ENCODE measurements around the gene ACSS3. TPM values are rescaled to one million over a fixed set of nuclear protein-coding genes. Genes with fewer than 3 reads are reported as not detected.

The ACSS3 gene
- total and polyA plus RNA-seq, 2 donors (not counting 3 experiments of a cell fraction or from before 2014, with no cell fraction given): 0.12 to 0.86 TPM

GRCh38 chr12:81221681-81222080 lies 143.8 kb downstream of the ACSS3 start:
- TF ChIP-seq POLR2AphosphoS5 (IDR thresholded peaks at IDR 0.05; ENCODE audit: insufficient read depth, low read depth, low read length): no peak
- Histone ChIP-seq H3K4me3 (replicated peaks in 1 of 3; ENCODE audit: insufficient read depth in 1 of 3, low read depth in 1 of 3, low read length in 3 of 3) (no peak overlapping the region), H3K79me2 (ENCODE audit: control insufficient read depth, insufficient read depth, low read length) (no peaks in the 10 kb centered on the region), H3K9me3 (replicated peaks; ENCODE audit: control insufficient read depth, insufficient read depth, low read length) (no peaks in the 10 kb centered on the region), H3K4me1 (ENCODE audit: control insufficient read depth, extremely low read depth, insufficient read depth, low read length) (no peaks in the 10 kb centered on the region), H3K4me2 (ENCODE audit: insufficient read depth, low read length) (no peak overlapping the region), H2AFZ (ENCODE audit: low read depth, low read length) (no peak overlapping the region), H3K9ac (replicated peaks; ENCODE audit: extremely low read depth, insufficient read depth, low read length) (no peak overlapping the region), H3K27ac (ENCODE audit: insufficient read depth, low read depth, low read length) (no peak overlapping the region), H3K27me3 (ENCODE audit: control insufficient read depth in 2 of 2, insufficient read depth in 2 of 2, low read length in 2 of 2) (no peaks in the 10 kb centered on the region), H3K9me1 (replicated peaks; ENCODE audit: control insufficient read depth, extremely low read depth, insufficient read depth, low read length) (no peaks in the 10 kb centered on the region), H3K36me3 (ENCODE audit: control insufficient read depth in 2 of 2, extremely low read depth in 1 of 2, insufficient read depth in 2 of 2, low read length in 2 of 2) (no peaks in the 10 kb centered on the region), H4K20me1 (replicated peaks; ENCODE audit: control insufficient read depth, extremely low read depth, insufficient read depth, low read length) (no peaks in the 10 kb centered on the region)
- intact Hi-C loops (cut with micrococcal nuclease) (no loop called here), dilution Hi-C loops (cut with MboI; ENCODE audit: extremely low pct_ligation_motif_present, low sequenced_read_pairs) (no loop called here)
- ChIA-PET POLR2A (no interaction called here), CTCF (interaction anchor here (0.7 kb wide), 1 partner anchor 36 kb away, joined by 3 read pairs; no protein-coding TSS in a partner anchor)
- DNase-seq (ENCODE audit: low read depth, low spot score): no peak
- BruUV-seq (replicated peaks): no TSS peak
- no peak for FAIRE-seq

GRCh38 chr12:81222846-81223592 lies 145.1 kb downstream of the ACSS3 start:
- POLR2A ChIA-PET: no interaction called here
- dilution Hi-C loops (cut with MboI; ENCODE audit: extremely low pct_ligation_motif_present, low sequenced_read_pairs): no loop called here
- H3K4me2 ChIP-seq (ENCODE audit: insufficient read depth, low read length): no peak overlapping the region

More at GRCh38 chr12:81222846-81223592, 145.1 kb downstream of the ACSS3 start:
- BruUV-seq (replicated peaks): no TSS peak
- Histone ChIP-seq H3K4me1 (ENCODE audit: control insufficient read depth, extremely low read depth, insufficient read depth, low read length) (no peaks in the 10 kb centered on the region), H3K9ac (replicated peaks; ENCODE audit: extremely low read depth, insufficient read depth, low read length) (no peak overlapping the region), H3K36me3 (ENCODE audit: control insufficient read depth in 2 of 2, extremely low read depth in 1 of 2, insufficient read depth in 2 of 2, low read length in 2 of 2) (no peaks in the 10 kb centered on the region), H4K20me1 (replicated peaks; ENCODE audit: control insufficient read depth, extremely low read depth, insufficient read depth, low read length) (no peaks in the 10 kb centered on the region), H3K79me2 (ENCODE audit: control insufficient read depth, insufficient read depth, low read length) (no peaks in the 10 kb centered on the region), H2AFZ (ENCODE audit: low read depth, low read length) (no peak overlapping the region), H3K27ac (ENCODE audit: insufficient read depth, low read depth, low read length) (no peak overlapping the region), H3K9me1 (replicated peaks; ENCODE audit: control insufficient read depth, extremely low read depth, insufficient read depth, low read length) (no peaks in the 10 kb centered on the region), H3K4me3 (replicated peaks in 1 of 3; ENCODE audit: insufficient read depth in 1 of 3, low read depth in 1 of 3, low read length in 3 of 3) (no peak overlapping the region), H3K9me3 (replicated peaks; ENCODE audit: control insufficient read depth, insufficient read depth, low read length) (no peaks in the 10 kb centered on the region), H3K27me3 (ENCODE audit: control insufficient read depth in 2 of 2, insufficient read depth in 2 of 2, low read length in 2 of 2) (no peaks in the 10 kb centered on the region)
- intact Hi-C loops (cut with micrococcal nuclease): no loop called here
- CTCF ChIA-PET: no interaction called here
- no peak for FAIRE-seq
- DNase-seq (ENCODE audit: low read depth, low spot score): no peak
- TF ChIP-seq CTCF (IDR thresholded peaks at IDR 0.05; ENCODE audit: extremely low read depth in 1 of 2, insufficient read depth in 1 of 2, low read depth in 1 of 2, low read length in 2 of 2): no peak
- no peak for TF ChIP-seq MYC (IDR thresholded peaks at IDR 0.05; ENCODE audit: low read depth, low read length)
- TF ChIP-seq POLR2A (IDR thresholded peaks at IDR 0.05; ENCODE audit: low read depth, low read length): no peak
- TF ChIP-seq GATA2 (IDR thresholded peaks at IDR 0.05; ENCODE audit: insufficient read depth, insufficient read length, low read depth, low read length): no peak
- TF ChIP-seq POLR2AphosphoS5 (IDR thresholded peaks at IDR 0.05; ENCODE audit: insufficient read depth, low read depth, low read length): no peak
- no peak for TF ChIP-seq FOS (IDR thresholded peaks at IDR 0.05; ENCODE audit: borderline replicate concordance, insufficient read depth, low read length)
- TF ChIP-seq MAX (IDR thresholded peaks at IDR 0.05; ENCODE audit: insufficient read depth, insufficient read length): no peak
- TF ChIP-seq EZH2 (IDR thresholded peaks at IDR 0.05; ENCODE audit: borderline replicate concordance, low read depth, low read length, severe bottlenecking): no peak
- no peak for TF ChIP-seq JUN (IDR thresholded peaks at IDR 0.05; ENCODE audit: borderline replicate concordance, insufficient read depth, insufficient read length, low read depth)

Data from endothelial cell of umbilical vein (primary cell).